Glutamatergic neuron (in vitro differentiated cells): Measurements from ENCODE around the gene MANBA. TPM values are rescaled to one million over a fixed set of nuclear protein-coding genes. Genes with fewer than 3 reads are reported as not detected.

Experiments
- DNase-seq: peaks from one replicate; pipeline ENCODE4 v3.0.0; 2022
- H3K27ac Mint-ChIP-seq: one replicate; pipeline ENCODE4 v1.8.0; 2020; ENCODE audit warnings: mild to moderate bottlenecking, mixed read lengths, inconsistent platforms; ENCODE audit not compliant: unreplicated experiment
- H3K27me3 Mint-ChIP-seq: one replicate; pipeline ENCODE4 v1.8.0; 2020; ENCODE audit warnings: mild to moderate bottlenecking, moderate library complexity, mixed read lengths, inconsistent platforms; ENCODE audit not compliant: unreplicated experiment
- H3K36me3 Mint-ChIP-seq: one replicate; pipeline ENCODE4 v1.8.0; 2020; ENCODE audit warnings: mild to moderate bottlenecking, mixed read lengths, inconsistent platforms; ENCODE audit not compliant: unreplicated experiment
- H3K4me1 Mint-ChIP-seq: one replicate; pipeline ENCODE4 v1.8.0; 2020; ENCODE audit warnings: mild to moderate bottlenecking, low read depth, mixed read lengths, inconsistent platforms; ENCODE audit not compliant: unreplicated experiment
- H3K4me3 Mint-ChIP-seq: one replicate; pipeline ENCODE4 v1.8.0; 2020; ENCODE audit warnings: mild to moderate bottlenecking, mixed read lengths, inconsistent platforms; ENCODE audit not compliant: unreplicated experiment
- H3K9me3 Mint-ChIP-seq: one replicate; pipeline ENCODE4 v1.8.0; 2020; ENCODE audit warnings: mild to moderate bottlenecking, moderate library complexity, mixed read lengths, inconsistent platforms; ENCODE audit not compliant: unreplicated experiment
- total RNA-seq: library from RNA; stranded (reverse); fragmentation: NEBNext Ultra II Directional; extraction: Animal tissue kit (Norgen Biotek cat#: 25700); gene quantifications from one replicate; pipeline ENCODE4 v1.2.1, GENCODE V29; 2021; ENCODE audit not compliant: unreplicated experiment
- TF ChIP-seq, protein P1 (sequence below): fragments of 200-600 bp; sonication (generic); IDR thresholded peaks from one replicate; pipeline ENCODE4 v1.5.0; 2021; ENCODE audit not compliant: partially characterized antibody, unreplicated experiment

The MANBA gene
- total RNA-seq, 1 donor from 2014 or later, result 13.0 TPM

DNA sequence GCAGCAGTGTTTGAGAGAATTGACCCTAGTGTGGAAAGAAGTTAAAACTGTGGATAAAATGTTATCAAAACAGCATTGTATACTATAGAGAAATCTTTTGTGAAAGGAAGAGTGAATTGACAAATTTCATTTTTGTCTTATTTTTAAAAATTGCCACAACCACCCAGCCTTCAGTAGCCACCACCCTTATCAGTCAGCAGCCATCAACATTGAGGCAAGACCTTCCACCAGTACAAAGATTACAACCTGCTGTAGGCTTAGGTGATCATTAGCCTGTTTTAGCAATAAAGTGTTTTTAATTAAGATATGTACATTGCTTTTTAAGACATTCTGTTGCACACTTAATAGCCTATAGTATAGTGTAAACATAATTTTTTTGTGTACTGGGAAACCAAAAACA, 168.5 kb downstream of the MANBA start:
- Mint-ChIP-seq H3K36me3 (peaks cover 14% of the 10 kb centered on the region), H3K27me3 (no peaks in the 10 kb centered on the region), H3K4me1 (no peaks in the 10 kb centered on the region), H3K9me3 (peaks cover 4% of the 10 kb centered on the region), H3K27ac (no peak overlapping the region), H3K4me3 (no peak overlapping the region)
- no peak for DNase-seq
- TF ChIP-seq, protein P1, sequence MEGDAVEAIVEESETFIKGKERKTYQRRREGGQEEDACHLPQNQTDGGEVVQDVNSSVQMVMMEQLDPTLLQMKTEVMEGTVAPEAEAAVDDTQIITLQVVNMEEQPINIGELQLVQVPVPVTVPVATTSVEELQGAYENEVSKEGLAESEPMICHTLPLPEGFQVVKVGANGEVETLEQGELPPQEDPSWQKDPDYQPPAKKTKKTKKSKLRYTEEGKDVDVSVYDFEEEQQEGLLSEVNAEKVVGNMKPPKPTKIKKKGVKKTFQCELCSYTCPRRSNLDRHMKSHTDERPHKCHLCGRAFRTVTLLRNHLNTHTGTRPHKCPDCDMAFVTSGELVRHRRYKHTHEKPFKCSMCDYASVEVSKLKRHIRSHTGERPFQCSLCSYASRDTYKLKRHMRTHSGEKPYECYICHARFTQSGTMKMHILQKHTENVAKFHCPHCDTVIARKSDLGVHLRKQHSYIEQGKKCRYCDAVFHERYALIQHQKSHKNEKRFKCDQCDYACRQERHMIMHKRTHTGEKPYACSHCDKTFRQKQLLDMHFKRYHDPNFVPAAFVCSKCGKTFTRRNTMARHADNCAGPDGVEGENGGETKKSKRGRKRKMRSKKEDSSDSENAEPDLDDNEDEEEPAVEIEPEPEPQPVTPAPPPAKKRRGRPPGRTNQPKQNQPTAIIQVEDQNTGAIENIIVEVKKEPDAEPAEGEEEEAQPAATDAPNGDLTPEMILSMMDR, result no peak

DNA sequence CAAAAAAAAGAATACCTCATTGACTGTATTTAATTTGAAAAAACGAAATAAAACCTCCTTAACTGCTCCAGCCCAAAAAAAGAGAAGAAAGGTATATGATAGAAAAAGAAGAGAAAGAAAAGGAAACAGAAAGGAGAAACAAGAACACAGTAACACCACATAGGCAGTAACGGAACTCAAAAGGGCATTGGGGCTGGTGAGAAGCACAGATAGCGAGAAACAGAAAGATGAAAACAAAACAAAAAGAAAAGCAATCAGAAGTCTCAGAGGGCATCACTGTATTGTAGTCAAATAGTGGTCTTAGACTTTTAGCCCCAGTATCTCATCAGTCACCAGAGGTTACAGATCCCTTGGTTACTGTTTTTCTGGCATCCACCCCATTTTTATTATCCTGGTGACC, 171.0 kb downstream of the MANBA start:
- H3K27ac Mint-ChIP-seq, result no peak overlapping the region
- TF ChIP-seq, protein P1, result no peak
- no peak for DNase-seq
- H3K9me3 Mint-ChIP-seq, result peaks cover 4% of the 10 kb centered on the region
- H3K4me3 Mint-ChIP-seq, result no peak overlapping the region
- peaks cover 14% of the 10 kb centered on the region for H3K36me3 Mint-ChIP-seq
- no peaks in the 10 kb centered on the region for H3K4me1 Mint-ChIP-seq
- H3K27me3 Mint-ChIP-seq, result no peaks in the 10 kb centered on the region

DNA sequence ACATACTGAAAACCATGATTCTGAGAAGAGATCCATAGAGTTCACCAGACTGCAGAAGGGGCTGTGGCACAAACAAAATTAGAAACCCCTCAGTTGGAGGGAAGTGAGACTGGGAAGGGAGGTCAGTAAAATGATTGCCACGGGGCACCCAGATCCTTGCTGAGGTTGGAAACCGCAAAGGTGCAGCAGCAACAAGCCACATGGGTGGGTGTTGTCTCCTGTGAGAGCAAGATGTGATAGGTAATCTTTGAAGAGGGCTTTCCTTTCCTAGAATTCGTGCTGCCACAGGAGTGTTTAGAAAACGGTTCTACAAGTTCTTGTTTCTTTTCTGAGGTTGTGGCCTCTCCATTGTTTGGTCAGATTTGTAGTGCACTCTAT, 174.1 kb downstream of the MANBA start:
- Mint-ChIP-seq H3K36me3 (peaks cover 8% of the 10 kb centered on the region), H3K4me1 (no peaks in the 10 kb centered on the region), H3K27me3 (no peaks in the 10 kb centered on the region), H3K27ac (no peak overlapping the region), H3K9me3 (peaks cover 2% of the 10 kb centered on the region), H3K4me3 (no peak overlapping the region)
- no peak for DNase-seq
- TF ChIP-seq, protein P1, result no peak

DNA sequence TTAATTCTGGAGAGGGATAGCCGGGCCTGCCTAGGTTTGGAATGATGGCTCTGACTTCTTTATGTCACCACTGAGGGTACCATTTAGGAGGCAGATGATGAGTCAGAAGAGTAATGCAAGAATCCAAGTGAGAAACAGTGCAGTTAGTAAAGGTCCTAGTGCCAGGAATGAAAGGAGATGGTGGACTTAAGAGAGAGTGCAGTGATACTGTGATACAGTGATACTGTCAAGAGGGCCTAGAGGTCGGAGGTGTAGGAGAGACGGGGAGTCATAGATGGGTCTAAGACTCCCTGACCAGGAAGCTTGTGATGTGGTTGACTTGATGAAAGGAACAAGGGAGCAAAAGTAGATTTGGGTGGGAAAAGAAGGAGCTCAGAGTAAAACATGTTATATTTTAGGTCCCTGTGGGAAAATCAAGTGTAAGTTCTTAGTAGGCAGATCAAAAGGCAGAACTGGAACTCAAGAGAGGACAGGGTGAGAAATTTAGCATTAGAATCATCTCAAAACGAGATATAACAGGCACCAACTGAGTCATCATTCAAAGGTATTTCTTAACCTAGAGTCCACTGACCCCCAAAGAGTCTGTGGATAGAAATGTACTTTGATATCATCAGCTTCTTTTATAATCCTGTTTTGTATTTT, 174.6 kb downstream of the MANBA start:
- Mint-ChIP-seq H3K27ac (no peak overlapping the region), H3K27me3 (no peaks in the 10 kb centered on the region), H3K36me3 (peaks cover 3% of the 10 kb centered on the region), H3K9me3 (no peaks in the 10 kb centered on the region), H3K4me1 (no peaks in the 10 kb centered on the region), H3K4me3 (no peak overlapping the region)
- DNase-seq, result no peak
- TF ChIP-seq, protein P1, result no peak

DNA sequence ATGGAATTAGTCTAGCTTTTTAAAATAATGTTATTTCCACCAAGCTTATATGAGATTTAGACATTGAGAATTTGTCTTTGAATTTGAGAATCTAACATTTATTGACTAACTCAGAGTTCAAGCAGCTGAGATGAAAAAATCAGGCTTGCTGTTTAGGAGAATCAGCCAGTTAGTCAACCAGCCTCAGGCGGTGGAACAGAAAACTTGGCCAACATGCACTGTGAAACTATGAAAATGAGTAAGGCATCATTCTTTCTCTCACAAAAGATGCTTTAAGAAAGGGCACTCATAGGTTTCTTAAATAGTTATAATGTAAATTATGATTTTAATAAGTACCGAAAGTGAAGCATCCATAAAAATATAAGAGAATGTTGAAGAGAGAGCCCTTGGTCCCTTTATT, 175.4 kb downstream of the MANBA start:
- no peaks in the 10 kb centered on the region for H3K9me3 Mint-ChIP-seq
- H3K36me3 Mint-ChIP-seq, result no peaks in the 10 kb centered on the region
- H3K4me1 Mint-ChIP-seq, result no peaks in the 10 kb centered on the region
- no peak overlapping the region for H3K27ac Mint-ChIP-seq
- no peak for DNase-seq
- TF ChIP-seq, protein P1, result no peak
- H3K4me3 Mint-ChIP-seq, result no peak overlapping the region
- H3K27me3 Mint-ChIP-seq, result no peaks in the 10 kb centered on the region
